GM13976 (cell line): ENCODE results near the gene MRPS17.

Experiments
- DNase-seq: peaks from one replicate; pipeline ENCODE4 v3.0.0; 2012; ENCODE audit warnings: low spot score
- CTCF ChIP-seq: IDR thresholded peaks from 2 replicates; pipeline ENCODE4 v1.5.1; 2012; ENCODE audit warnings: borderline replicate concordance, mild to moderate bottlenecking; ENCODE audit not compliant: insufficient read depth; ENCODE audit errors: extremely low read depth, missing control alignments, control extremely low read depth
- in situ Hi-C: fragments of 300-500 bp; cut with MboI; formaldehyde crosslinking; loops from one replicate; pipeline ENCODE4 v1.12.0; 2022; ENCODE audit warnings: low sequenced_read_pairs, mixed read lengths, inconsistent platforms; ENCODE audit not compliant: unreplicated experiment

The MRPS17 gene

GRCh38 chr7:55951637-55952351, at the start of gene MRPS17:
TSS of gene MRPS17 (plus strand) at chr7:55951877. CDS start at chr7:55953196, 1,319 bp downstream.
- in situ Hi-C loops: no loop called here
- no peak for TF ChIP-seq CTCF

GRCh38 chr7:55903985-55904759, 47.5 kb upstream of the MRPS17 start:
- peak; percentile 42 for DNase-seq
- TF ChIP-seq CTCF: no peak
- in situ Hi-C loops: no loop called here

More at GRCh38 chr7:55951637-55952351, at the start of gene MRPS17:
- DNase-seq: peak; percentile 99

- no peak for TF ChIP-seq CTCF
- in situ Hi-C loops: no loop called here
- DNase-seq: no peak
Measured at GRCh38 chr7:55912748-55913158, 38.9 kb upstream of the MRPS17 start.

GRCh38 chr7:55917771-55918170, 33.9 kb upstream of the MRPS17 start:
- no peak for TF ChIP-seq CTCF
- in situ Hi-C loops: no loop called here
- DNase-seq: no peak

- no peak for TF ChIP-seq CTCF
- DNase-seq: no peak
- in situ Hi-C loops: no loop called here
Measured at GRCh38 chr7:55928006-55928767, 23.5 kb upstream of the MRPS17 start.

- no peak for TF ChIP-seq CTCF
- in situ Hi-C loops: no loop called here
- DNase-seq: no peak
Measured at GRCh38 chr7:55931421-55932151, 20.1 kb upstream of the MRPS17 start.
